Activated B cell treated with CpG ODN at 0.5 μM for 24 hours (primary cell): ENCODE data around the gene IQCE. TPM values are rescaled to one million over a fixed set of nuclear protein-coding genes. Genes with fewer than 3 reads are reported as not detected.

ENCODE experiments used
- ATAC-seq: fragments of 200-7000 bp; cut with Tn5 transposase; one replicate; pipeline ENCODE4 v1.10.0; 2021; ENCODE audit warnings: low read depth, mild to moderate bottlenecking, moderate library complexity
- CTCF ChIA-PET: fragments of 350-600 bp; sonication (Branson Sonifier 250); formaldehyde crosslinking; loops from one replicate; lab custom pipeline; 2021; ENCODE audit warnings: antibody characterized with exemption; lab: Charles Lee
- POLR2A ChIA-PET: fragments of 350-600 bp; sonication (Branson Sonifier 250); formaldehyde crosslinking; loops from one replicate; lab custom pipeline; 2021; ENCODE audit warnings: antibody characterized with exemption; lab: Charles Lee
- DNase-seq: peaks from one replicate; pipeline ENCODE4 v3.0.0; 2022
- H3K27ac Mint-ChIP-seq: one replicate; pipeline ENCODE4 v1.8.0; 2020; ENCODE audit warnings: mixed read lengths
- H3K27me3 Mint-ChIP-seq: one replicate; pipeline ENCODE4 v1.8.0; 2021; ENCODE audit warnings: mixed read lengths
- H3K36me3 Mint-ChIP-seq: one replicate; pipeline ENCODE4 v1.8.0; 2021; ENCODE audit warnings: low read depth, mixed read lengths
- H3K4me1 Mint-ChIP-seq: one replicate; pipeline ENCODE4 v1.8.0; 2021; ENCODE audit warnings: mixed read lengths
- H3K4me3 Mint-ChIP-seq: one replicate; pipeline ENCODE4 v1.8.0; 2020; ENCODE audit warnings: mild to moderate bottlenecking, mixed read lengths
- H3K9me3 Mint-ChIP-seq: one replicate; pipeline ENCODE4 v1.8.0; 2020; ENCODE audit warnings: mixed read lengths
- intact Hi-C: fragments of 100-400 bp; cut with micrococcal nuclease; formaldehyde crosslinking; loops from one replicate; pipeline ENCODE4 v1.15.1; 2024
- total RNA-seq: library from RNA; stranded (reverse); gene quantifications from 2 replicates; pipeline ENCODE4 v1.2.3, GENCODE V29; 2022
- TF ChIP-seq, protein P1 (sequence below): fragments of 200-600 bp; IDR thresholded peaks from one replicate; pipeline ENCODE4 v1.8.0; 2022; ENCODE audit warnings: antibody characterized with exemption, mild to moderate bottlenecking

The IQCE gene
- total RNA-seq, 1 donor from 2014 or later: 7.7 TPM

DNA sequence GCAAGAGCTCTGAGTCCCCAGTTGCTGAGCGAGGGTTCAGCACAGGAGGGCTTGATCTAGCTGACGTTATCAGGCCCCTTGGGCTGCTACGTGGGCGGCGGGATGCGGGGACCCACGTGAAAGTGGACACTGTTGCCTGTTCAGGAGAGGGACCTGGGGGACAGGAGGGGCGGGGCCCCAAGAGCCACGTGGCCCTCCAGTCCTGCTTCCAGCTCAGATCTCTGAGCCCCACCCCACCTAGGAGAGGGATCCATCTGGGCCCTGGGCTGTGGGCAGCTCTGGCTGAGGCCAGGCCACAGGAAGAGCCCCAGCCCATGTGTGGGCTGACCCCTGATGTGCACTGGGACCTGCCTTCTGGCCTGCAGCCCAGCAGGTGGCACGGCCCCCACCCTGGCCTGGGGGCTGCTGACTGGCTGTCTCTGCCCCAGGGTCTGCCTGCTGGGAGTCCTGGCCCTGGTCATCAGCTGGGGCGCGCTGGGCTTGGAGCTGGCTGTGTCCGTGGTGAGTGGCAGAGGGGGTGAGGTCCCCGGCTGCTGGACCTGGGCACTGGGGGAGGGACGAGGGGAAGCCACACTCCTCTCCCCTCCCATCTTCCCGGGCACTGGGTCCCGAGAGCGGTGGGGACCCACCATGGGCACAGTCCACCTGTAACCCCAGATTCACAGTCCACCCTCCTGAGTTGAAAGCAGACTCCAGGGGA is 90.5 kb downstream of the IQCE start:
- CTCF ChIA-PET: no interaction called here
- no peak overlapping the region for H3K27ac Mint-ChIP-seq
- no peaks in the 10 kb centered on the region for H3K9me3 Mint-ChIP-seq
- POLR2A ChIA-PET: no interaction called here
- H3K27me3 Mint-ChIP-seq: no peaks in the 10 kb centered on the region
- DNase-seq: no peak
- intact Hi-C loops: no loop called here
- peaks cover 8% of the 10 kb centered on the region for H3K36me3 Mint-ChIP-seq
- TF ChIP-seq, protein P1, sequence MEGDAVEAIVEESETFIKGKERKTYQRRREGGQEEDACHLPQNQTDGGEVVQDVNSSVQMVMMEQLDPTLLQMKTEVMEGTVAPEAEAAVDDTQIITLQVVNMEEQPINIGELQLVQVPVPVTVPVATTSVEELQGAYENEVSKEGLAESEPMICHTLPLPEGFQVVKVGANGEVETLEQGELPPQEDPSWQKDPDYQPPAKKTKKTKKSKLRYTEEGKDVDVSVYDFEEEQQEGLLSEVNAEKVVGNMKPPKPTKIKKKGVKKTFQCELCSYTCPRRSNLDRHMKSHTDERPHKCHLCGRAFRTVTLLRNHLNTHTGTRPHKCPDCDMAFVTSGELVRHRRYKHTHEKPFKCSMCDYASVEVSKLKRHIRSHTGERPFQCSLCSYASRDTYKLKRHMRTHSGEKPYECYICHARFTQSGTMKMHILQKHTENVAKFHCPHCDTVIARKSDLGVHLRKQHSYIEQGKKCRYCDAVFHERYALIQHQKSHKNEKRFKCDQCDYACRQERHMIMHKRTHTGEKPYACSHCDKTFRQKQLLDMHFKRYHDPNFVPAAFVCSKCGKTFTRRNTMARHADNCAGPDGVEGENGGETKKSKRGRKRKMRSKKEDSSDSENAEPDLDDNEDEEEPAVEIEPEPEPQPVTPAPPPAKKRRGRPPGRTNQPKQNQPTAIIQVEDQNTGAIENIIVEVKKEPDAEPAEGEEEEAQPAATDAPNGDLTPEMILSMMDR: no peak
- peaks cover 15% of the 10 kb centered on the region for H3K4me1 Mint-ChIP-seq
- H3K4me3 Mint-ChIP-seq: no peak overlapping the region
- ATAC-seq: no peak

DNA sequence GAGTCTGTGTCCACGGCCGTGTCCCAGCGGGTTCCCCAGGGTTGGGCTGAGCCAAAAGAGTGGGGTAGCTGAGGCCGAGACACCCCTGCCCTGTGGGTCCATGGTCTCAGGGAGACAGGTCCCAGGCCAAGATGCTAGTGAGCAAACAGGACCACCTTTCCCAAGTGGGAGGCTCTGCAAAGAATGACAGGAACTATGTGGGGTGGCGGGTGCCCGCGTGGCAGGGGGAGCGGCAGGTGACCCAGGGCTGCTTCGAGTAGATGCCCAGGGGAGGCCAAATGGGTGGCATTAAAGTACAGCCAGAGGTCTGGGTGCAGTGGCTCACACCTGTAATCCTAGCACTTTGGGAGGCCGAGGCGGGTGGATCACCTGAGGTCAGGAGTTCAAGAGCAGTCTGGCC is 91.2 kb downstream of the IQCE start:
- POLR2A ChIA-PET: no interaction called here
- ATAC-seq (no peak), DNase-seq (no peak)
- Mint-ChIP-seq H3K27me3 (no peaks in the 10 kb centered on the region), H3K4me3 (no peak overlapping the region), H3K27ac (no peak overlapping the region), H3K4me1 (peaks cover 8% of the 10 kb centered on the region), H3K36me3 (peaks cover 8% of the 10 kb centered on the region), H3K9me3 (no peaks in the 10 kb centered on the region)
- TF ChIP-seq, protein P1: no peak
- intact Hi-C loops: no loop called here
- CTCF ChIA-PET: interaction anchor here (0.6 kb wide), 1 partner anchor 121 kb away, joined by 3 read pairs; no protein-coding TSS in a partner anchor

DNA sequence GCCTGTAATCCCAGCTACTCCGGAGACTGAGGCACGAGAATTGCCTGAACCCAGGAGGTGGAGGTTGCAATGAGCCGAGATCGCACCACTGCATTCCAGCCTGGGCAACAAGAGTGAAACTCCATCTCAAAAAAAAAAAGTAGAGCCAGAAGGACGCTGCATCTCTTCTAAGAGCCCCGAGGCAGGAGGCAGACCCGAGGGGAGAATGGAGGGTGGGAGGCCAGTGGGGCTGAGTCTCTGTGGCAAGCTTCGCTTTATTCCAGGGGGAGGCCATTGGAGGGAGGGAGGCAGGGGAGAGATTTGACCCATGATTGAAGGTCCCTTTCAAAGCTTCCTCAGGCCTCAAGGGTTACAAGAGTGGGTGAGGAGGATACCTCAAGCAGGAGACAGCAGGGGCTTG is 91.7 kb downstream of the IQCE start:
- TF ChIP-seq, protein P1: no peak
- ChIA-PET CTCF (interaction anchor here (0.6 to 1.0 kb wide), 2 partner anchors 20 to 122 kb away, joined by 3 read pairs; no protein-coding TSS in a partner anchor), POLR2A (no interaction called here)
- Mint-ChIP-seq H3K27ac (no peak overlapping the region), H3K36me3 (peaks cover 8% of the 10 kb centered on the region), H3K4me3 (no peak overlapping the region), H3K9me3 (no peaks in the 10 kb centered on the region), H3K4me1 (peaks cover 3% of the 10 kb centered on the region), H3K27me3 (no peaks in the 10 kb centered on the region)
- ATAC-seq: no peak
- intact Hi-C loops: no loop called here
- DNase-seq: no peak

DNA sequence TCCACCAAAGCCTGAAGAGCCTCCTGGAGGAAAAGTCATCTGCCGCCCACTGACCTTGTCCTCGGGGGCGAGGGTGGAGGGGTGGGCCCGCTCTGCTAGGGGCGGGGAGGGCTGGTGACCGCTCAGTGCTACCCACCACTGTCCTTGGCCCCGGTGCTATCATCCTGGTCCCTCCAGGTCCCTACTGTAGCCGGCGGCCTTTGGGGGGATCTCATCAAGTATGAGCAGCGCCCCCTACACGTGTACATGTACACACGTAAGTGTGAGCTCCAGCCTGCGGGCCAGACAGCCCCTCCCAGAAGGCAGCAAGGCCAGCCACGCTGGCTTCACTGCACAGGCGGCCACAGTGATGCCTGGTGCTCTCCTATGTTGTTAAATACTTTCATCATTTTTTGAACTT is 92.6 kb downstream of the IQCE start:
- H3K9me3 Mint-ChIP-seq: no peaks in the 10 kb centered on the region
- H3K27ac Mint-ChIP-seq: no peak overlapping the region
- no peak overlapping the region for H3K4me3 Mint-ChIP-seq
- TF ChIP-seq, protein P1: no peak
- no peaks in the 10 kb centered on the region for H3K4me1 Mint-ChIP-seq
- ChIA-PET CTCF (interaction anchor here (1.0 kb wide), 1 partner anchor 19 kb away, joined by 3 read pairs; no protein-coding TSS in a partner anchor), POLR2A (no interaction called here)
- peaks cover 8% of the 10 kb centered on the region for H3K36me3 Mint-ChIP-seq
- ATAC-seq (no peak), DNase-seq (no peak)
- intact Hi-C loops: no loop called here
- H3K27me3 Mint-ChIP-seq: no peaks in the 10 kb centered on the region

DNA sequence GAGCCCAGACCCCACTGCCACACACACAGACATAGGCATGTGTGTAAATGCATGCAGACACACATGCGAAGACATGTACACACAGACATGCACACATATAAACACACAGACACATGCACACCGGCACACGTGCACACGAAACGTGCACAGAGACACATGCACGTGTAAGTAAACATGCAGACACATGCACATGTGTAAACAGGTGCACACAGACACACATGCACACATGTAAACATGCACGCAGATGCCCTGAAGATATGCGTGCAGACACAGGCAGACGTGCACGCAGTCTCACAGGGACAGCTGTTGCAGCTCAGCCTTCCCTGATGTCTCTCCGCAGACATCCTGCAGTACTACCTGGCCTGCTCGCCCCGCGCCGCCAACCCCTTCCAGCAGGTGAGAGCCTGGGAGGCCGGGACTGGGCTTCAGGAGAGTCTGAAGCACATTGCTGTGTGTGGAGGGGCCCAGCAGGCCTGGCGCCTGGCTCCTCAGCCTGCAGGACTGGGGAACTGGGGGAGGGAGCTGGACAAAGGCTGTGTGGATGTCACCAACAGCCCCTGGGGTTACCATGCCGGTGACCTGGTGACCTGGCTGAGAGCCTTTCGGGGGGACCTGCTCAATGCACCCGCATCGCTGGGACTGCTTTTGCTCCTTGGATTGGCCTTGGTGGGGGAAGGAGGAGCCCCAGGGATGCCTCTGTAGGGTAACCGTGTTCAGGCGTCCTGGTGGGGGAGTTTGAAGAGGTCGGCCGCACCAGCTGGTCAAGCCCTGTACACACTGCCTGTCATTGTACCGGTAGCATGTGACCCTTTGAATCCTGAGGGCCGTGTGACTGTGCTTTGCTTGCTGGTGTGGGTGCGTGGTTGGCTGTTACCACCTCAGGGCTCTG is 93.3 kb downstream of the IQCE start:
- Mint-ChIP-seq H3K4me1 (no peaks in the 10 kb centered on the region), H3K27ac (no peak overlapping the region), H3K27me3 (no peaks in the 10 kb centered on the region), H3K36me3 (peaks cover 8% of the 10 kb centered on the region), H3K9me3 (no peaks in the 10 kb centered on the region), H3K4me3 (no peak overlapping the region)
- DNase-seq (no peak), ATAC-seq (no peak)
- ChIA-PET POLR2A (interaction anchor here (0.6 kb wide), 1 partner anchor 99 kb away, joined by 3 read pairs; no protein-coding TSS in a partner anchor), CTCF (no interaction called here)
- intact Hi-C loops: no loop called here
- TF ChIP-seq, protein P1: no peak
